KBM-7 (cell line): ENCODE measurements around the gene NIN.
A peak's percentile ranks its signal among the peaks of the same experiment; 100 is the strongest.
"Not testable (repeated sequence)": the region's sequence is repeated elsewhere in the genome, so short reads cannot be mapped to it uniquely, and the experiment has no call there.

Source experiments
- DNase-seq: peaks from one replicate; pipeline ENCODE4 v3.0.0-alpha.2; 2015
- in situ Hi-C: fragments of 300-500 bp; cut with MboI; formaldehyde crosslinking; loops from 2 replicates; pipeline ENCODE4 v1.14.3; 2020; ENCODE audit warnings: low sequenced_read_pairs, low pct_unique_long_range_greater_than_20kb, mixed read lengths

NIN gene

DNA sequence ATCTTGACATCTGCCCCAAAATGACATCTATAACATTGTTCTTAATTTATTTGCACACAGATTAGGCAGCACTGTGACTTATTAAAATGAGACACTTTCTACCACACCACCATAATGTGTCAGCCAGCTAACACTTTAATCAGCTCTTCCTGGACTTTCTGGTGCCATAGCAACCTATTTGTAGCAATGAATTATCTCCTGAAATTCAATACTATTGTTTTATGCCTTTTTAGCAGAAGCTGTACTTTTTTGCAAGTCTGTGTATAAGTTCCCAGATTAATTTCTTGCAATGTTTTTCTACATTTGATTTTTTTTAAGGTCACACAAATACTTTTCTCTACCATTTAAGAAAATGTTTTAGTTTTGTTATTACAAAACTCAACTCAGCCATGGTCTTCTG is 90.1 kb downstream of the NIN start:
- DNase-seq = no peak
- in situ Hi-C loops = no loop called here

GRCh38 chr14:50739186-50739585 is 91.8 kb downstream of the NIN start:
- in situ Hi-C loops = no loop called here

GRCh38 chr14:50736932-50737419 is 94.0 kb downstream of the NIN start:
- in situ Hi-C loops = no loop called here
- DNase-seq = no peak

More at GRCh38 chr14:50739186-50739585, 91.8 kb downstream of the NIN start:
- DNase-seq = no peak

DNA sequence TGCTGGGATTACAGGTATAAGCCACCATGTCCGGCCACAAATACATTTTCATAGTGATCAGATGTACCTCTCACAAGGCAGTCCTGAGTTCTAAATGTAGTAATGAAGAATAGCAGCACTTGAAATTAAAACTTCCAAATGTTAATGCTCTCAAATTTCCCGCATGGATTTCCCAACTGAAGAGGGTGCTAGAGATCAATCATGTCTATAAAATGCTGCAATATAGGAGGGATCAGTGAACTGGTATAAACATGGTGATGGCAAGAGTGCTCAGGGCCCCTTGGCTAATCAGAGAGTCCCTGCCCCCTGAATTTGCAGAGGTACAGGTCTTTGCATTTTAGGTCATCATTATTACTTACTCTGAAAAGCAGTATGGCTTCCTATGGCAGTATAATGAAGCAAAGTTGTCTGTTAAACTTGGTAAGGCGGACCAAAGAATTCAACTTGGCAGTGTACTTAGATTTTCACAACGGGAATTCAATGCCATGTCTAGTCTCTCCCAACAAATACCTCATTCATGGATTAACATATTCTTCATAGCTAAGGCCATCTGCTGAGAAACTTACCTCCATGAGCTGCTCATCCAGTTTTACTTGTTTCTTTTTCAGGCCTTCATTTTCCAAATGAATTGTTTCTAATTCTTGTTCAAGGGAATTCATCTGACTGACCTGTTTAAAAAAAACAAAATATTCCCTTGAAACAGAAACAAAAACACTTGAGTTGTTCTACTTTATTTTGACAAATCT is 95.8 kb downstream of the NIN start:
- no peak for DNase-seq
- in situ Hi-C loops = no loop called here

DNA sequence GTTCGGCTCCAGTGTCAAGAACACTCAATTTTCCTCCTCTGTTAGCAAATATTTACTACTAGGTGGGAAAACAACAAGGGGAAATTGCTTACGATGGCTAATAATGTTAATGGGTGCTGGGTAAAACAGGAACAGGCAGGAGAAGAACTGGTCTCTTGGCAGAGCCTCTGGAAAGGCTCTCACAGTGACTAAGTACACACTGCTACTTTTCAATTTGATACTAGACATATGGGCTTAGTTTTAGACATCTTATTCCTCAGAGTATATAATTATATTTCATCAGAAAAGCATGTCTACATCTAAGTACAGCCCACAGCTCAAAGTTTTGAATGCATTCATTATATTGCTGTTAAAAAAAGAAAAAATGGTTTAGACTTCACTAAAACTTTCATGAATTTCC is 97.5 kb downstream of the NIN start:
- in situ Hi-C loops = no loop called here
- no peak for DNase-seq

DNA sequence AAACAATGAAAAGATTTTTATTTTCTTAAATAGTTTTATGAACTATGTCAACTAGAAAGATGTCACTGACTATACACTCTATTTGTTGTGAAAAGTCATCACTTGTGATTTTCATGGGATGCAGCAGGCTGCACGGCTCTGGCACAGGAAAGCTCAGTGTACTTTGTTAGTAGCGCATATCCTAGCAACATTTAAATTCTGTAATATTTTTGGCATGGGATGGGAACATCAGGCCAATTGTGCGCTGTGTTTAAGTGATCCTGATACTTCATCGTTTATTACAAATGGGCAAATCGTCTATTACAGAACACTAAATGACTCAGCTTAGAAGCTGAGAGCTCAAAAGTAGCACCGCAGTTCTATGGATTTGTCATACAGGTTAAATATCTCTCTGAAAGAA is 102.1 kb downstream of the NIN start:
- no peak for DNase-seq
- in situ Hi-C loops = no loop called here

GRCh38 chr14:50726372-50727107 is 104.4 kb downstream of the NIN start:
- in situ Hi-C loops = no loop called here
- no peak for DNase-seq

DNA sequence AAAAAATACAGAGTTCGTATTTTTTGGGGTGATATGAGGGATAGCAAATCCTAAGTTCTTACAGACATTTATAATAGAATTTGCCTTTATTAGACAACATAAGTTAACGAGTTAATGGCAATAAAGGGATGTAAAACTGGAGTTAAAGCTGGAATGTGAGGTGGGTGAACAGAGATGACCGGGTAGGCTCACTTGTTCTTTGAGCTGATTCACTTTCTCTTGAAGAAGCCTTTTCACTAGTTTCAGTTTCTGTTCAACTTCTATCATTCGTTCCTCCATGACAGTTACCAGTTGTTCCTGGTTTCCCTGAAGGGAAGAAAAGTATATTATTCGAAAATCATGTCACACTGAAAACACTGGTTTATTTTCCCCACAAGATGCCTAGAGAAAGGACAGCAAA is 105.2 kb downstream of the NIN start:
- in situ Hi-C loops = no loop called here
- DNase-seq = no peak

DNA sequence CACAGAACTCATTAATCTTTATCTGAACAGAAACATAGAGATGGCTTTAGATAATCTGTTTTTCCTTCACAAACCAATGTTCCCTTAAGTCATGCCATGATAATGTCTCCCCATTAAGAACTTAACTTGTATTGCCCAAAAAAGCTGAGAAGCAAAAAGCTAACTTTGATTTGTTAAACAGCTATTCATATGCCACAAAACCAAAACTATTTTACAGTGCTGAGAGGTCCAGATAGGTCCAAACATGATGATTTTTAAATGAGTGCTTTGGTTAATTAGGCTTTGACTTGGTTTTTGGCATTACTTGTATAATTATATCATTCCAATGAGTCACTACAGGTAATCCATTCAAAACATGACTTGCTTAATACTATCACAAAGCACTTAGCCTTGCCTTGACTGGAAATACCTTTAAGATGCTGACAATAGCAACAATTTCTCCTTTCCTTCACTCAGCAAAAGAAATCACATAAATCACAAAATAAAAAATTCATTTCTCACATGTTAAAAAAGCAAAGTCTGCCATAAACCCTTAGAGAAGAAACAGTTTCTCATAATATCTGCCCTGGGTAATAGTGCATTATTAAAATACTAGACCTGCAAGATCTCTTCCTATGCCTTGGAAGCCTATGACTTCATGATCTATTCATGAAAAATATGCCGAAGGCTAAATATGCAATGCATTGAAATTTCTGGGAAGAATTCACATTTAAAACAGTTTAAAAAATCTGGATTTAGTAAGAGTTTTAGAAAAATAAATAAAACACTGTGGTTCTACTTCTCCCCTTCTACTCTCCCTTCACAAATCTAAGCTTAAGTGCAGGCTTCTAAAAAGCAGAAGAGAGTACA is 110.8 kb downstream of the NIN start:
- in situ Hi-C loops = no loop called here
- no peak for DNase-seq

DNA sequence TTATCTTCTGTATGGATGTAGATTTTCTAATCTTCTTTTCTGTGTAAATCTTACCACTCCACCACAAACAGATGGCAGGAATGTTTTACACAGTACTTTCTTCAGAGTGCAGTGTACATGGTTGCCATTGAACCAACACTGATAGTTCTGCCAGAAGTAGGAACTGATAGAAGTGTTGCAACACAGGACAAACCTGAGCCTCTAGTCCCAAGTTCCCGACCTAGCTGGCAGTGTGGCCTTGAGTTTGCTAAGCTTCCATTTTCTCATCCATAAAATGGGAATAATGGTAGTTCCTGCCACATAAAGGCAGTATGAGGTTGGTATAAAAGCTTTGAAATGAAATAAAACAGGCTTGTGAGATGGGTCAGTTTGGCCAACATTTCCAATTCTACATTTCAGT is 112.0 kb downstream of the NIN start:
- DNase-seq = no peak
- in situ Hi-C loops = no loop called here

DNA sequence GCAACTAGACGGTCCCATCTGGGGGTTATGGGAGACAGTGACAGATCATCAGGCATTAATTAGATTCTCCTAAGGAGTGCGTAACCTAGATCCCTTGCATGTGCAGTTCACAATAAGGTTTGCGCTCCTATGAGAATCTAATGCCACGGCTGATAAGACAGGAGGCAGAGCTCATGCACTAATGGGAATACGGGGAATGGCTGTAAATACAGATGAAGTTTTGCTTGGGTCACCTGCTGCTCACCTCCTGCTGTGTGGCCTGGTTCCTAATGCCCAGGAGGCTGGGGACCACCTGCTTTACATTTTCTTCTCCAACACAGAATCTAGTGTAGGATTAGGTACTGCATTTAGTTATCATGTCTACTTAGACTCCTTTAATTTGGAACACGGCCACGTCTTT is 113.2 kb downstream of the NIN start:
- no peak for DNase-seq
- in situ Hi-C loops = no loop called here

DNA sequence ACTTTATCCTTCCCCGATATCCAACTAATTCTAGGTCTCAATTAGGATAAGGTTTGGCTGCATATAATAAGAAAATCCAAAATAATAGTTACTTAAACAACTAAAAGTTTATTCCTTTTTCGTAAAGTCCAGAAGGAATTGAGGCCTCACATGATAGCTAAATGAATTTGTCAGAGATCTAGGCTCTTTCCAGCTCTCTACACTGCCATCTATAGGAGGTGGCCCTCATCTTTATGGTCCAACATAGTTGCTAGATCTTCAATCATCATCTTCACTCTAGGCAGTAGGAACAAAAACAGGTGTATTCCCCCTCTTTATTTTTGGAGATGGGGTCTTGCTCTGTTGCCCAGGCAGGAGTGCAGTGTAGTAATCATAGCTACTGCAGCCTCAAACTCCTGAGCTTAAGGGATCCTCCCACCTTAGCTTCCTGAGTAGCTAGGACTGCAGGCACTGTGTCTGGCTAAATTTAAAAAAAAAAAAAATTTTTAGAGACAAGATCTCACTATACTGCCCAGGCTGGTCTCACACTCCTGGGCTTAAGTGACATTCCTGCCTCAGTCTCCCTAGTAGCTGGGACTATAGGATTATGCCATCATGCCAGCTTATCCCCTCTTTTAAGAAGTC is 116.4 kb downstream of the NIN start:
- DNase-seq = peak; percentile 50
- in situ Hi-C loops = no loop called here

DNA sequence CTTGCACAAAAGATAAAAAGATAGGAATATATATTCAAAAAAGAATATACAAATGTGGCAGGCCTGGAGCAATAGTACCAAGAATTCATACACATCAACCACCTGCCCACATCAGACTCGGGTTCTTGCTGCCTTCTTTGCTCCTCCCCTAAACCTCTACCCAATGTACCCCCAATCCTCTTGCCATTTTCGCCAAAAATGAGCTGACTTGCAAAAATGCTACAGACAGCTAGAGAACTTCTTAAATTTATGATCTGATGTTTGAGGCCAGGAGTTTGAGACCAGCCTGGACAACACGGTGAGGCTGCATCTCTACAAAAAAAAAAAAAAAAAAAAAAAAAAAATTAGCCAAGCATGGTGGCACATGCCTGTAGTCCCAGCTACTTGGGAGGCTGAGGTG is 119.9 kb downstream of the NIN start:
- in situ Hi-C loops = no loop called here
- no peak for DNase-seq

GRCh38 chr14:50705026-50705593 is 125.9 kb downstream of the NIN start:
- no peak for DNase-seq
- in situ Hi-C loops = no loop called here

- DNase-seq = no peak
- in situ Hi-C loops = no loop called here
Observed at GRCh38 chr14:50704454-50705010, 126.4 kb downstream of the NIN start.

DNA sequence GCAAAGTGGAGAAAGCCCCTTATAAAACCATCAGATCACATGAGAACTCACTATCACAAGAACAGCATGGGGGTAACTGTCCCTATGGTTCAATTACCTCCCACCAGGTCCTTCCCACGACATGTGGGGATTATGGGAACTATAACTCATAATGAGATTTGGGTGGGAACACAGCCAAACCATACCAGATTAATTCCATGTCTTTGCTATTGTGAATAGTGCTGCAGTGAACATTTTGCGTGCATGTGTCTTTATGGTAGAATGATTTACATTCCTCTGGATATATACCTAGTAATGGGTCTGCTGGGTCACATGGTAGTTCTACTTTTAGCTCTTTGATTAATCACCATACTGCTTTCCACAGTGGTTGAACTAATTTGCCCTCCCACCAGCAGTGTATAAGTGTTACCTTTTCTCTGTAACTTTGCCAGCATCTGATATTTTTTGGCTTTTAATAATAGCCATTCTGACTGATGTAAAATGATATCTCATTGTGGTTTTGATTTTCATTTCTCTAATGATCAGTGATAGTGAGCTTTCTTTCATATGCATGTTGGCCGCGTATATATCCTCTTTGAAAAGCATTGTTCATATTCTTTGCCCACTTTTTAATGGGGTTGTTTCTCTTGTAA is 133.2 kb downstream of the NIN start:
- DNase-seq = no peak
- in situ Hi-C loops = no loop called here

GRCh38 chr14:50694260-50694659 is 136.7 kb downstream of the NIN start:
- in situ Hi-C loops, DNase-seq: not testable (repeated sequence)

GRCh38 chr14:50688875-50689274 is 142.1 kb downstream of the NIN start:
- in situ Hi-C loops = no loop called here
- DNase-seq = no peak
